Prostate gland (tissue), 2 donors: ENCODE results near the gene OTUB1.
"Not testable (repeated sequence)": the region's sequence is repeated elsewhere in the genome, so short reads cannot be mapped to it uniquely, and the experiment has no call there.

Experiments
- POLR2AphosphoS5 ChIP-seq: sonication (generic); formaldehyde crosslinking; IDR thresholded peaks from one replicate; pipeline ENCODE4 v1.6.1; 2017; ENCODE audit warnings: antibody characterized with exemption
- TF ChIP-seq, protein P1 (sequence below), 4 experiments: fragments of 200-600 bp in 2 of 4; fragments of 450-650 bp in 2 of 4; sonication (generic) in 2 of 4; IDR thresholded peaks; 1 replicate in 3 of 4; 2 replicates in 1 of 4; pipeline ENCODE4 v1.5.1; 2016 to 2019; ENCODE audit warnings: antibody characterized with exemption in 4 of 4, mild to moderate bottlenecking in 2 of 4, moderate library complexity in 2 of 4

- TF ChIP-seq, protein P1, sequence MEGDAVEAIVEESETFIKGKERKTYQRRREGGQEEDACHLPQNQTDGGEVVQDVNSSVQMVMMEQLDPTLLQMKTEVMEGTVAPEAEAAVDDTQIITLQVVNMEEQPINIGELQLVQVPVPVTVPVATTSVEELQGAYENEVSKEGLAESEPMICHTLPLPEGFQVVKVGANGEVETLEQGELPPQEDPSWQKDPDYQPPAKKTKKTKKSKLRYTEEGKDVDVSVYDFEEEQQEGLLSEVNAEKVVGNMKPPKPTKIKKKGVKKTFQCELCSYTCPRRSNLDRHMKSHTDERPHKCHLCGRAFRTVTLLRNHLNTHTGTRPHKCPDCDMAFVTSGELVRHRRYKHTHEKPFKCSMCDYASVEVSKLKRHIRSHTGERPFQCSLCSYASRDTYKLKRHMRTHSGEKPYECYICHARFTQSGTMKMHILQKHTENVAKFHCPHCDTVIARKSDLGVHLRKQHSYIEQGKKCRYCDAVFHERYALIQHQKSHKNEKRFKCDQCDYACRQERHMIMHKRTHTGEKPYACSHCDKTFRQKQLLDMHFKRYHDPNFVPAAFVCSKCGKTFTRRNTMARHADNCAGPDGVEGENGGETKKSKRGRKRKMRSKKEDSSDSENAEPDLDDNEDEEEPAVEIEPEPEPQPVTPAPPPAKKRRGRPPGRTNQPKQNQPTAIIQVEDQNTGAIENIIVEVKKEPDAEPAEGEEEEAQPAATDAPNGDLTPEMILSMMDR (IDR thresholded peaks at IDR 0.05), result not testable (repeated sequence)
- not testable (repeated sequence) for TF ChIP-seq POLR2AphosphoS5
Observed at GRCh38 chr11:63973912-63974258, 12.4 kb upstream of the OTUB1 start.
